Naive thymus-derived CD8-positive, alpha-beta T cell (primary cell): ENCODE results near the gene ERV3-1. TPM values are rescaled to one million over a fixed set of nuclear protein-coding genes. Genes with fewer than 3 reads are reported as not detected.
A peak's percentile ranks its signal among the peaks of the same experiment; 100 is the strongest.
"Not testable (repeated sequence)": the region's sequence is repeated elsewhere in the genome, so short reads cannot be mapped to it uniquely, and the experiment has no call there.

Experiments used
- ATAC-seq, 2 donors: fragments of 150-1000 bp; cut with Tn5 transposase in 1 of 2; sonication (Bioruptor Pico), chemical (Tn5 transposase) in 1 of 2; 1 replicate in 1 of 2; 2 replicates in 1 of 2; pipeline ENCODE4 v1.10.0; 2021; ENCODE audit warnings: mild to moderate bottlenecking in 2 of 2, moderate library complexity in 2 of 2
- POLR2A ChIA-PET: fragments of 350-600 bp; sonication (Branson Sonifier 250); formaldehyde crosslinking; loops from one replicate; lab custom pipeline; 2021; ENCODE audit warnings: antibody characterized with exemption; lab: Charles Lee
- DNase-seq, 10 donors: peaks; one replicate each; pipeline versions ENCODE4 v3.0.0 to v3.0.0-alpha.2; 2020 to 2022
- H3K27ac Mint-ChIP-seq, 10 donors: one replicate each; pipeline ENCODE4 v1.8.0; 2020 to 2022; ENCODE audit warnings: mild to moderate bottlenecking in 10 of 10, mixed read lengths in 10 of 10, moderate library complexity in 4 of 10, inconsistent platforms in 1 of 10
- H3K27me3 Mint-ChIP-seq, 5 donors: one replicate each; pipeline ENCODE4 v1.8.0; 2021 to 2022; ENCODE audit warnings: mixed read lengths in 5 of 5
- H3K36me3 Mint-ChIP-seq, 3 donors: one replicate each; pipeline ENCODE4 v1.8.0; 2020 to 2022; ENCODE audit warnings: mixed read lengths in 3 of 3, mild to moderate bottlenecking in 2 of 3, inconsistent platforms in 1 of 3
- H3K4me1 Mint-ChIP-seq, 4 donors: one replicate each; pipeline ENCODE4 v1.8.0; 2021 to 2022; ENCODE audit warnings: mixed read lengths in 4 of 4
- H3K4me3 Mint-ChIP-seq, 10 donors: one replicate each; pipeline ENCODE4 v1.8.0; 2020 to 2022; ENCODE audit warnings: mild to moderate bottlenecking in 10 of 10, mixed read lengths in 10 of 10, moderate library complexity in 6 of 10, inconsistent platforms in 1 of 10
- H3K9me3 Mint-ChIP-seq, 9 donors: one replicate each; pipeline ENCODE4 v1.8.0; 2020 to 2022; ENCODE audit warnings: mixed read lengths in 9 of 9, mild to moderate bottlenecking in 3 of 9, inconsistent platforms in 1 of 9, moderate library complexity in 1 of 9
- polyA plus RNA-seq, 3 donors: library from polyadenylated mRNA; unstranded; fragments of 300-500 nt; fragmentation: Illumina TruSeq; gene quantifications; one replicate each; pipeline ENCODE4 v1.2.3, GENCODE V29; 2021
- total RNA-seq, 8 experiments: library from RNA in 2 of 8; stranded (reverse) in 2 of 8; gene quantifications; one replicate each; pipeline ENCODE4 v1.2.3 and lab custom pipeline; 2021 to 2026

The ERV3-1 gene
- total and polyA plus RNA-seq, 5 experiments from 2014 or later: 6.4 to 23.9 (median 6.7) TPM

DNA sequence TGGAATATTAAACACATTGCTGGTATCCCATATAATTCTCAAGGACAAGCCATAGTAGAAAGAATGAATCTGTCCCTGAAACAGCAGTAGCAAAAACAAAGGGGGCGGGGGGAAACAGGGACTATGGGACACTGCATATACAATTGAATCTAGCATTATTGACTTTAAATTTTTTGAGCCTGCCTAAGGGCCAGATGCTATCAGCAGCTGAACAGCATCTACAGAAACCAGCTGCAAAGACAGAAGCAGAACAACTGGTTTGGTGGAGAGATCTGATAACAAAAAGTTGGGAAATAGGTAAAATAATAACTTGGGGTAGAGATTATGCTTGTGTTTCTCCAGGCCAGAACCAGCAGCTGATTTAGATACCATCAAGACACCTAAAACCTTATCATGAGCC is 57.7 kb downstream of the ERV3-1 start:
- DNase-seq, POLR2A ChIA-PET: not testable (repeated sequence)
- H3K27me3 Mint-ChIP-seq: peaks cover 19 to 58% (median 50%) of the 10 kb centered on the region in 5 donors

DNA sequence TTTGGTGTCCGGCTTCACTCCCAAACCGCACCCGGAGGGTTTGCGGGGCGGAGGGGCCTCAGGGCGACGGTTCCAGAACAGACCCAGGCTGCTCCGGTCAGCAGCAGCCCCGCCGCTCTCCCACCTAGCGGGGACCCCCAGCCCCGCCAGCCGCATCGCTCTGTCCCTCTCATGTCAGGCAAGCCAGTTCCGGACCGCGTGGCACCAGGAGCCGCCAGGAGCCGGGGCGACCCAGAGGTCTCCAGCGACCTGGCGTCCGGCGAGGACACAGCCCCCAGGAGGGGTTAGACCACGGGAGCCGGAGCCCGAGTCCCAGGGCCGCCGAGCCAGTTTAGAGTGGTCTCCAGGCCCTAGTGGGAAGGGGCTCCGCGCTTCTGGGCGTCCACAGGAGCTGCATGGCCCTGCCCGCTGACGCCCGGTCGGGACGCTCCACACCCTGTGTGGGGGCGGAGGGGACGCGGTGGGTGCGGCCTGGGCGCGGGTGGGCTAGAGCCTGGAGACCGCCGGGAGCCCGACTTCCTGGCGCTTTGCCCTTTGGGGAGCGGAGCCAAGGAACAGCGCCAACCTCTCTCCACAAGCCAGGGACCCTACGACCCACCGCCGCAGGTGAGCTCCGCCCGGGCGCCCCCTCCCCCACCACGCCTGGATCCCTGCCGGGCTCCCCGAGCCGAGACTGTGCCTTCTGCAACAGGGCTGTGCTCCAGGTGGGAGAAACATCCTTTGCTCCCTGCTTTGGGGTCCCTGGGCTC is 59.1 kb downstream of the ERV3-1 start:
- Mint-ChIP-seq H3K27me3 (peaks cover 19 to 60% (median 50%) of the 10 kb centered on the region in 5 donors), H3K4me1 (peaks cover 1 to 7% (median 6%) of the 10 kb centered on the region in 4 donors), H3K27ac (no peak overlapping the region), H3K9me3 (peaks cover 0 to 2% (median 0%) of the 10 kb centered on the region in 9 donors), H3K36me3 (no peaks in the 10 kb centered on the region), H3K4me3 (peak overlapping the region in 6 of 10 donors; percentile 39 to 71 (median 44))
- DNase-seq: no peak
- POLR2A ChIA-PET: no interaction called here
- no peak for ATAC-seq

More for the DNA sequence above, 57.7 kb downstream of the ERV3-1 start:
- H3K4me3 Mint-ChIP-seq, H3K27ac Mint-ChIP-seq, ATAC-seq, H3K4me1 Mint-ChIP-seq, H3K36me3 Mint-ChIP-seq, H3K9me3 Mint-ChIP-seq: not testable (repeated sequence)

DNA sequence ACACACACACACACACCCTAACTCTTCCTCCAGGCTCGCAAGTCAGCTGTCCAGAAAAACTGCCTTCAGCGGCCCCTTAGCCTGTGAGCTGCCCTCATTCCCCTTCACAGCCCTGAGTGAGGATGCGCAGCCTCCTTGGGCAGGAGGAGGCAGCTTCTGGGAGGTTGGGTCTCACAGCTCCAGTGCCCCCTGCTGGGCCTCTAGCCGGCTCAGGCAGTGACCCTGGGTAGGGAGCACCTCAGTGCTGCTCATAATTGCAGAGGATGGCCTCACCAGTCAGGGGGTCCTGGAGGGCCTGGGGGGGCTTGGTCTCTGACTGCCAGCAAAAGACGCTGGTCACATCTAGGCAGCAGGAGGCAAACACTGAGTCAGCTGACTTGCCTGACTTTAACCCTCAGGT is 59.7 kb downstream of the ERV3-1 start:
- peak overlapping the region in 1 of 10 donors; percentile 34 for H3K27ac Mint-ChIP-seq
- no peaks in the 10 kb centered on the region for H3K36me3 Mint-ChIP-seq
- peaks cover 1 to 7% (median 6%) of the 10 kb centered on the region in 4 donors for H3K4me1 Mint-ChIP-seq
- ATAC-seq (no peak), DNase-seq (peak in 1 of 10 donors; percentile 11)
- peaks cover 0 to 6% (median 0%) of the 10 kb centered on the region in 9 donors for H3K9me3 Mint-ChIP-seq
- no peak overlapping the region for H3K4me3 Mint-ChIP-seq
- POLR2A ChIA-PET: no interaction called here
- H3K27me3 Mint-ChIP-seq: peaks cover 19 to 60% (median 50%) of the 10 kb centered on the region in 5 donors

DNA sequence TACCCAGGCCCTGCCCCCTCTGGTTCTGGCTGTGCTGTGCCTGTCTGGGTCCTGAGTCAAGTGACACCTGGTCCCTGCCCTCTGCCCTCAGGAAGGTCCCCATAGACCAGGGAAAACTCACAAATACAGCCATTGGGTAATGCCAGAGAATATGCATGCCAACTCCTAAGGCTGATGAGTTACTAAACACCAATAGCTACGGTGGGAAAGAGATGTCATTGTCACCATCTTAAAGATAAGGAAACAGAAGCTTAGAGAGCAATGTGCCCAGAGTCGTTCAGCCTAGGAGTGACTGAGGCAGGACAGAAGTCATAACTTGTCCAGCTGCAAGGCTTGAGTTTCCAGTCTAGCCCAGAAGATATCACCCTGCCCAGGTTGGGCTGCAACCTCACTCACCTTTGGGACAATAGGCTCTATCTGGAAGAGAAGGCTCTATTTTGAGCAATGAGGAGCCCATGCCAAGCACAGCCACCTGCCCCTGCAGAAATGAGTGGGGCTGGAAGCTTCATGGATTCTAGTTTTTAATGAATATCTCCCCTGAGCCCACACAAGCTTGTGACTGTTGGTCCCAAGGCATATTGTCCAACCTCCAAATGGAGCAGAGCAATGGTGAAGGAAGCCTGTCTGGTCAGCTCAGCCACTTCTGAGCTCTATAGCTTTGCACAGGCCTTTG is 60.8 kb downstream of the ERV3-1 start:
- POLR2A ChIA-PET: no interaction called here
- H3K27ac Mint-ChIP-seq: no peak overlapping the region
- H3K4me3 Mint-ChIP-seq: no peak overlapping the region
- H3K36me3 Mint-ChIP-seq: no peaks in the 10 kb centered on the region
- DNase-seq (no peak), ATAC-seq (no peak)
- H3K27me3 Mint-ChIP-seq: peaks cover 19 to 55% (median 45%) of the 10 kb centered on the region in 5 donors
- H3K9me3 Mint-ChIP-seq: peaks cover 0 to 9% (median 0%) of the 10 kb centered on the region in 9 donors
- peaks cover 1 to 7% (median 4%) of the 10 kb centered on the region in 4 donors for H3K4me1 Mint-ChIP-seq

DNA sequence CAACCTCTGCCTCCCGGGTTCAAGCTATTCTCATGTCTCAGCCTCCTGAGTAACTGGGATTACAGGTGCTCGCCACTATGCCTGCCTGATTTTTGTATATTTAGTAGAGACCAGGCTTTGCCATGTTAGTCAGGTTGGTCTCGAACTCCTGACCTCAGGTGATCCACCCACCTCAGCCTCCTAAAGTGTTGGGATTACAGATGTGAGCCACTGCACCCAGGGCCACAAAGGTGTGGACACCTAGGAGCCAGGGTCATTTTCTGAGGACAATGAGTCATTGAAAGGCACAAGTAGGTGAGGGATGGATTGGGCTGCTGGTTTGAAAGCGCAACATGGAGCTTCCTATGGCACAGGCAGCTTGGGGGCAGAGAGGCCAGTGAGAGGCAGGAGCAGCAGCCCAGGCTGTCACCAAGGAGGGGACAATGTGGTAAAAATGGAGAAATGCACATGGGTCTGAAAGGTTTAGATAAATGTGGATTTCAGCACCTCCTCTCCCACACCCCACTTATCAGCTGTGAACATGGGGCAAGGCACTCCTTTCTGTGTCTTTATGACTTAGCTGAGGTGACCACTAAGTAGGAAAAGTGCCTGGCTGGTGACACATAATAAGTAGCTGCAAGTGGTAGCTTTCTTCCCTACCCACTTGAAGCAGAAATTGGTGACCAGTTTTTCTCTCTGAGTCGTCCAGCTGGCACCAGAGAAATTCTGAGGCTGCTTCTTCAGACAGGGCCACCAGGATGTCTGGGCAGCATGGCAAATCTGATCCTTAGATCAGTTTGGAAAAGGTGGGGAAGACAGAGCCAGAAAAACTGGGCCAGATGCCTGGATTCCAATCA is 61.6 kb downstream of the ERV3-1 start:
- DNase-seq, H3K4me3 Mint-ChIP-seq, H3K9me3 Mint-ChIP-seq, POLR2A ChIA-PET, ATAC-seq, H3K27ac Mint-ChIP-seq, H3K36me3 Mint-ChIP-seq, H3K4me1 Mint-ChIP-seq: not testable (repeated sequence)
- peaks cover 19 to 49% (median 41%) of the 10 kb centered on the region in 5 donors for H3K27me3 Mint-ChIP-seq

Other genes with a start within 250 kb of the ERV3-1 start
- 10 to 100 TPM; 18.3 to 20.4 TPM for gene ZNF138, start 212.3 kb downstream of the ERV3-1 start, total RNA-seq
- gene ZNF138, start 212.3 kb downstream of the ERV3-1 start, polyA plus RNA-seq: 10 to 100 TPM in 2 of 3 donors, 1 to 10 TPM in 1; 9.2 to 13.0 (median 12.9) TPM
- gene ZNF273, start 103.4 kb downstream of the ERV3-1 start, total RNA-seq: 1 to 10 TPM; 9.5 TPM
- gene ZNF273, start 103.4 kb downstream of the ERV3-1 start, polyA plus RNA-seq: 1 to 10 TPM; 3.6 to 4.6 (median 4.5) TPM
- 1 to 10 TPM; 5.6 to 5.9 TPM for gene ZNF117, start 15.7 kb downstream of the ERV3-1 start, total RNA-seq
- gene ZNF117, start 15.7 kb downstream of the ERV3-1 start, polyA plus RNA-seq: under 1 TPM; 0.13 to 0.44 (median 0.42) TPM